ENCODE results near the gene TRIM66. TPM values are rescaled to one million over a fixed set of nuclear protein-coding genes. Genes with fewer than 3 reads are reported as not detected.

The TRIM66 gene
- total RNA-seq, 2 donors from 2014 or later, result 10.2 to 18.1 TPM

DNA sequence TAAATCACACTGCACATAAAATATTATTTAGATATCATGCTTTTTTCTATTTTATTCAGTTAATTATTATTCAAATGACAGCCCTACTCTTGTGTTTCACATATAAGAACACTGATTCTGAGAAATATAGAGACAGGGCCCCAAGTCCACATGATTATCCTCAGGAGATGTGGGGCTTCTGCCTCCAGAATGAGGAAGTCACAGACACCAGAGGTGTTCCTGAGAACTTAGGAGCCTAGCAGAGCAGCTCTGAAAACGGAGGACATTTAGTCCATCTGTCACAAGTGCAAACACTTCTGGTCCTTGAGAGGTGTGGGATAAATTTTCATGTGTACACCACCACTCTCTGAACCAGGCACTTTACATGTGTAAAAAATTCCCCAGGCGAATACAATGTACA lies 26.2 kb downstream of the TRIM66 start:
- DNase-seq (ENCODE audit: low spot score) (no peak), ATAC-seq (ENCODE audit: insufficient number of reproducible peaks, low FRiP score, low read depth) (no peak)
- TF ChIP-seq CTCF (IDR thresholded peaks at IDR 0.05), result no peak

DNA sequence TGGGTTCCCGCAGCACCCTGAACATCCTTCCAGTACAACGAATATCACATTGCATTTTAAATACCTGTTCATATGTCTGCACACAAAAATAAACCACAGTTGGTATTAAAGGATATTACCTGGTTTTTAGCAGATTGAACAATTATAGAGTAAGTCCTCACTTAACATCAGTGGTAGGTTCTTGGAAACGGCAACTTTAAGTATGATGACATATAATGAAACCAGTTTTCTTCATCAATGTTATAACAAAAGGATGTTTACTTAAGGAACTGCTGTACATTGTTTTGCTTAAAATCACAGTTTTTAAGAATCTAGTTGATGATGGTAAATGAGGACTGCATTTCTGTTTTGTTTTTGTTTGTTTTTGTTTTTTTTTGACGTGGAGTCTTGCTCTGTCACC lies 28.0 kb downstream of the TRIM66 start:
- TF ChIP-seq CTCF (IDR thresholded peaks at IDR 0.05), result no peak
- no peaks in the 10 kb centered on the region for H3K4me1 ChIP-seq (ENCODE audit: control insufficient read depth in 1 of 2, low read depth in 2 of 2)
- no peaks in the 10 kb centered on the region for H3K9me3 ChIP-seq
- no peaks in the 10 kb centered on the region for H3K27me3 ChIP-seq (replicated peaks; ENCODE audit: insufficient read depth)
- ATAC-seq (ENCODE audit: insufficient number of reproducible peaks, low FRiP score, low read depth), result no peak
- no peak for DNase-seq (ENCODE audit: low spot score)
- no peak overlapping the region for H3K27ac ChIP-seq
- H3K36me3 ChIP-seq, result peaks cover 7% of the 10 kb centered on the region
- H3K4me3 ChIP-seq, result no peak overlapping the region

More for the DNA sequence above, 26.2 kb downstream of the TRIM66 start:
- H3K27me3 ChIP-seq (replicated peaks; ENCODE audit: insufficient read depth), result no peaks in the 10 kb centered on the region
- no peak overlapping the region for H3K27ac ChIP-seq
- no peak overlapping the region for H3K4me3 ChIP-seq
- H3K4me1 ChIP-seq (ENCODE audit: control insufficient read depth in 1 of 2, low read depth in 2 of 2), result no peaks in the 10 kb centered on the region
- H3K9me3 ChIP-seq, result no peaks in the 10 kb centered on the region
- no peaks in the 10 kb centered on the region for H3K36me3 ChIP-seq

GRCh38 chr11:8652140-8652539 lies 30.3 kb downstream of the TRIM66 start:
- TF ChIP-seq CTCF (IDR thresholded peaks at IDR 0.05), result no peak
- Histone ChIP-seq H3K27ac (no peak overlapping the region), H3K4me3 (no peak overlapping the region), H3K9me3 (no peaks in the 10 kb centered on the region), H3K36me3 (peaks cover 21% of the 10 kb centered on the region), H3K27me3 (replicated peaks; ENCODE audit: insufficient read depth) (no peaks in the 10 kb centered on the region), H3K4me1 (ENCODE audit: control insufficient read depth in 1 of 2, low read depth in 2 of 2) (no peaks in the 10 kb centered on the region)
- ATAC-seq (ENCODE audit: insufficient number of reproducible peaks, low FRiP score, low read depth) (no peak), DNase-seq (ENCODE audit: low spot score) (no peak)

- H3K4me3 ChIP-seq, result no peak overlapping the region
- ATAC-seq (ENCODE audit: insufficient number of reproducible peaks, low FRiP score, low read depth) (no peak), DNase-seq (ENCODE audit: low spot score) (no peak)
- no peak overlapping the region for H3K27ac ChIP-seq
- no peak for TF ChIP-seq CTCF (IDR thresholded peaks at IDR 0.05)
- no peaks in the 10 kb centered on the region for H3K27me3 ChIP-seq (replicated peaks; ENCODE audit: insufficient read depth)
- H3K4me1 ChIP-seq (ENCODE audit: control insufficient read depth in 1 of 2, low read depth in 2 of 2), result no peaks in the 10 kb centered on the region
- H3K9me3 ChIP-seq, result no peaks in the 10 kb centered on the region
- H3K36me3 ChIP-seq, result peaks cover 21% of the 10 kb centered on the region
Measured at GRCh38 chr11:8650401-8650990, 32.0 kb downstream of the TRIM66 start.

DNA sequence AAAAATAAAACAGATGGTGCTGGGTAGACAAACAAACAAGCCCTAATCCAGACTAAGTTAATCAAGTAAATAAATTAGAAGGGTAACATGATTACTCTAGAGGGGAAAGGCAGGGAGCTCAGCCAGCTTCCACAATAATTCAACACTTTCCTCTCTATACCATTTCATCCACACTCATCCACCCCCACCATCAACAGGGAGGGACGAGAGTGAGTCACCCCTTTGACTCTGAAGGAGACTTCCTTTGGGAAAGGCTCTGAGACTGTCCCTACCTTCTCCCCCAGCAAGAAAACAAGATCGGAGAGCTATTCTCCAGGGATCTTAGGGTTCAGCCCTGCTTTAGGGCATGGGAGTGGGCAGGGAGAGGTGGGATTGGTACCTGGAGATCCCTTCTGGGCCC lies 33.1 kb downstream of the TRIM66 start:
- ATAC-seq (ENCODE audit: insufficient number of reproducible peaks, low FRiP score, low read depth), result no peak
- peaks cover 22% of the 10 kb centered on the region for H3K36me3 ChIP-seq
- H3K27me3 ChIP-seq (replicated peaks; ENCODE audit: insufficient read depth), result no peaks in the 10 kb centered on the region
- H3K27ac ChIP-seq, result no peak overlapping the region
- H3K4me3 ChIP-seq, result no peak overlapping the region
- no peak for TF ChIP-seq CTCF (IDR thresholded peaks at IDR 0.05)
- no peaks in the 10 kb centered on the region for H3K4me1 ChIP-seq (ENCODE audit: control insufficient read depth in 1 of 2, low read depth in 2 of 2)
- H3K9me3 ChIP-seq, result no peaks in the 10 kb centered on the region
- DNase-seq (ENCODE audit: low spot score), result no peak

Data from thoracic aorta (tissue), 2 donors.